ENCODE data around the gene NOX3. TPM values are rescaled to one million over a fixed set of nuclear protein-coding genes. Genes with fewer than 3 reads are reported as not detected.
A peak's percentile ranks its signal among the peaks of the same experiment; 100 is the strongest.

The NOX3 gene
- total and polyA plus RNA-seq, 5 experiments from 2014 or later, result not detected

DNA sequence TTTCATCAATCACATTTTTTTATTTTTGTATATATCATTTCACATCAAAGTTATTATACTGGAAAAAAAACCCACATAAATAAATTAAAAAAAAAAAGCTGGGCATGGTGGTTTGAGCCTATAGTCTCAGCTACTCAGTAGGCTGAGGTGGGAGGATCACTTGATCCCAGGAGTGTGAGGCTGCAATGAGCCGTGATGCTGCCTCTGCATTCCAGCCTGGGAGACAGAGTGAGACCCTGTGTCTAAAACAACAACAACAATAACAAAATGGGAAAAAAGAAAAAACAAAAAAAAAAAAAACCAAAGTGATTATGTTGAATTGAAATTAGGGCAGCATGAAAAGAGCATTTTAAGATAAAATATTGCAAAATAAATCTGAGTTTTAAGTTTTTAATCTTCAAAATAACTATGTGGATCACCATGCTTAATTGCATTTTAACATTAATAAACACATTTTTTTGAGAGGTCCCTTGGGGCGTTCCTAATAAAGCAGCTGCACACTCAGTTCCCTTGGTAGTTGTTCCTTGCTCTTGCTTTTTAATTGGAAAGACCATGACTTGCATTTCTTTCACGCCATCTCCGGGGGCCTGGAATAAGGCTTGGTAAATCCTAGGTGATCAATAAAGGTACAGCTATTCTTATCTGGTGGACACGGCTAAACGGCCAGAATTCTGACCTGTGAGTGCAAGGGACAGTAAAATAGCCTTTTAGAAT lies 15.1 kb downstream of the NOX3 start:
- Mint-ChIP-seq H3K36me3 (no peaks in the 10 kb centered on the region), H3K27ac (no peak overlapping the region), H3K4me1 (peaks cover 0 to 7% (median 0%) of the 10 kb centered on the region in 4 donors), H3K9me3 (no peaks in the 10 kb centered on the region), H3K27me3 (no peaks in the 10 kb centered on the region), H3K4me3 (no peak overlapping the region)
- no peak for DNase-seq
- POLR2A ChIA-PET, result no interaction called here
- ATAC-seq, result no peak

DNA sequence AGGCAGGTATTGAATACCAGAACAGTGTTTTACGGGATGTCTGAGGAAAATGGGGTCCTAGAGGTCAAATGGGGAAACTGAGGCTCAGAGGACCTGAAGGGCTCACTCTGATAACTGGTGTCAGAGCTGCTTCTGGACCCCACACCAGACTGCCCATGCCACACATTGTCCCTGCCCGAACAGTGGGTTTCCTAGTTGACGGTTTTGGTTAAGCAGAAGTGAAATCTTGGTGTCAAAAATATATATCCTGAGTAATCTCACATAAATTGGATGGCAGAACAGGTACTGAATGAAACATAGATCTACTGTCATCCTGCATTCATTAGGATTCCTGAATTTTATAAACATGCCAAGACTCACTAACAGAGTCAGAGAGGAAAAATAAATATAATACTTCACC lies 16.3 kb downstream of the NOX3 start:
- no peaks in the 10 kb centered on the region for H3K36me3 Mint-ChIP-seq
- POLR2A ChIA-PET, result no interaction called here
- peak overlapping the region in 1 of 10 donors; percentile 40 for H3K27ac Mint-ChIP-seq
- peaks cover 0 to 7% (median 0%) of the 10 kb centered on the region in 4 donors for H3K4me1 Mint-ChIP-seq
- H3K9me3 Mint-ChIP-seq, result no peaks in the 10 kb centered on the region
- DNase-seq, result no peak
- no peak for ATAC-seq
- no peaks in the 10 kb centered on the region for H3K27me3 Mint-ChIP-seq
- H3K4me3 Mint-ChIP-seq, result no peak overlapping the region

DNA sequence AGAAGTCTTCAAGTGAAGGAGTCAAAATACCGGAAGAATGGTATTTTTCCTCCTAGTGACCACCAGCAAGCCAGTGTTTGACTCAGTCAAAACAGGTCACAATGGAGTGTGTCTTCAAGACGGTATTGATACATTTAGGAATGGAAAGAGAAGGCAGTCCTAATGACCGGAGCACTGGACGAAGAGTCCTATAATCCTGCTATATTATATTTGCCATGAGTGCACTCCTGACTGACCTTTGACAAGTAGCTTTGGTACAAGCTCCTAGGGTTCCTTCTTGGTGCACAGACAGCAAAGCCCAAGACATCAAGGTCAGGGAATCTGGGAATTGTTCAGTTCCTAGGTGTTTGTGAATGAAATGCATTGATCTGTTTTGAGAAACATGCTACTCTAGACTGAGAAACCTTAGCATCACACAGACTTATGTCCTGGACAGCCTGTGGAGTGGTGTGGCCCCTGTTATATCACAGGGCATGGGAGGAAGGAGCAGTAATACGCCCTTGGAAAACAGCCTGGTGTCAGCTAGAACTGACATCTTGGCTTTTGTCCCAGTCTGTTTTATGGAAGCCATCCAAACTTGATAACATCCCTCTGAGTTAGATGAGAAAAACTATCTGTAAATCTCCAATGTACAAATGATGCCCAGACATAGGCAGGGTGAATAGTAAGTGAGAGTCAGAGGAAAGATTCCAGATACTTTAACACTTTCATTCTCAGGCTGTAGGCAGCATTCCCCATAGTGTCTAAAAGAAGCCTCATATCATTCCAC lies 18.5 kb downstream of the NOX3 start:
- ATAC-seq (no peak), DNase-seq (no peak)
- Mint-ChIP-seq H3K27me3 (no peaks in the 10 kb centered on the region), H3K36me3 (no peaks in the 10 kb centered on the region), H3K4me3 (no peak overlapping the region), H3K9me3 (no peaks in the 10 kb centered on the region), H3K4me1 (peaks cover 0 to 7% (median 0%) of the 10 kb centered on the region in 4 donors), H3K27ac (no peak overlapping the region)
- POLR2A ChIA-PET, result no interaction called here

DNA sequence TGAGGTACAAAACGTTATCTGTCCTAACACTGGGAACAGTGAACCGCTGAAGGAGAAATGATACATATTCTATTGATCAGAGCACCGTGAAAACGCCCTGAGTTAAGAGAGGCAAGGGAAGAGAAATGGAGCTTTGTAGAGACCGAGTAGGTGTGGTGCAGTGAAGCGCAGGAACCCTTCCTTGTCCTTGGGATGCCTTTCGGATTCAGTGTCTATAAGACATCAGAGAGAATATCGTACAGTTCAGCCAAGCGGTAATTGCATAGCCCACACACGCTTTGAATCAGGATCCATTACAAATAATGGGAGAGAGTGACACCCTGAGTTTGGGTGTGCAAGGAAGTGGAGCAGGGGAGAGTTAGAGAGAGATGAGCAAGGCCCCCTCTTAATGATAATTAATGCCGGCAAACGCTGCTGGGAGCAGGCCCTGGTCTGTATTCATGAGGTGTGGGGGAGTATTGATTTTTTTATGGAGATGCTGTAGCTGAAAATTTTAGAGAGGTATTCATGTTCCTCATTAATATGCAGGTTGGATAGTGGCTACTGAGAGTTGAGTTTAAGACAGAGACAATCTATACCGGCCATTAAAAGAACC lies 20.7 kb downstream of the NOX3 start:
- no peak overlapping the region for H3K27ac Mint-ChIP-seq
- POLR2A ChIA-PET, result no interaction called here
- no peak overlapping the region for H3K4me3 Mint-ChIP-seq
- DNase-seq (no peak), ATAC-seq (no peak)
- H3K4me1 Mint-ChIP-seq, result peaks cover 0 to 6% (median 0%) of the 10 kb centered on the region in 4 donors
- H3K27me3 Mint-ChIP-seq, result no peaks in the 10 kb centered on the region
- H3K36me3 Mint-ChIP-seq, result no peaks in the 10 kb centered on the region
- no peaks in the 10 kb centered on the region for H3K9me3 Mint-ChIP-seq

DNA sequence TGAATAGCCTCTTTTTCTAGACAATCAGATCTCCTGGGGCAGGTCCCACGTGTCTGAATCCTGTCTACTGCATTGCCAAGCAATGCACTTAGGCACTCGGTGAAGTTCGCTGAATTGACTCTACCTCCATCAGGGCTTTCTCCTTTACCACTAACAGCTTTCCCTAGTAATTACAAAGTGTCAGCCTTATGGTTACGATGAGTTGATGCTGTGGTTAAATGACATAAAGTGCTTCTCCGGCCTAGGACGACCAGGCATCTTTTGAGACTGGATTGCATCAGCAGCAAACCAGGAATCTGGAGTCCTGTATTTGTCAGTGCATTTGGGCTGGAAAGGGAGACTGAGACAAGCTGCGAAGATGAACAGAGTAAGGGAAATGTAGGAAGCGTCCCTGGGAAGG lies 21.5 kb downstream of the NOX3 start:
- H3K27me3 Mint-ChIP-seq, result no peaks in the 10 kb centered on the region
- no peak for ATAC-seq
- POLR2A ChIA-PET, result no interaction called here
- no peaks in the 10 kb centered on the region for H3K4me1 Mint-ChIP-seq
- H3K4me3 Mint-ChIP-seq, result no peak overlapping the region
- no peaks in the 10 kb centered on the region for H3K9me3 Mint-ChIP-seq
- no peak for DNase-seq
- no peaks in the 10 kb centered on the region for H3K36me3 Mint-ChIP-seq
- H3K27ac Mint-ChIP-seq, result no peak overlapping the region

DNA sequence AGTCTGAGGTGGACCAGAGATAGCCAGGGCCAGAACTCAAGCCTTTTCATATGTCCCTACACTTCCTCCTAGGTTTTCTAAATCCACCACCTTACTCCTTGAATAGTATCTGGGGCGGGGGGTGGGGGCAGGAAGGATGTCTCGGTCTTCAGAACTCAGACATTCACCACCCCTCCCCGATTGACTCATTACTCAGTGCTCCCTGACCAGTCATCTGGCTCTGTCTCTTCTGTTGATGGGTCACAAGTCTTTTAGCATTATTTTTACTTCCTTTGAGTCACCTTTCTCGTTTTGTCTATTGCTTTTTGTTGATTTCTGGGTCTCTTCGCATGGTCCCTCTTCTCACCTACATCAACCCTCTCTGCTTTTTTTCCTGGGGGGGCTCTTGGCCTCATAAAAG lies 23.3 kb downstream of the NOX3 start:
- H3K4me3 Mint-ChIP-seq, result no peak overlapping the region
- H3K4me1 Mint-ChIP-seq, result no peaks in the 10 kb centered on the region
- no peaks in the 10 kb centered on the region for H3K27me3 Mint-ChIP-seq
- no peaks in the 10 kb centered on the region for H3K36me3 Mint-ChIP-seq
- POLR2A ChIA-PET, result no interaction called here
- no peak for DNase-seq
- H3K27ac Mint-ChIP-seq, result no peak overlapping the region
- H3K9me3 Mint-ChIP-seq, result no peaks in the 10 kb centered on the region
- no peak for ATAC-seq

DNA sequence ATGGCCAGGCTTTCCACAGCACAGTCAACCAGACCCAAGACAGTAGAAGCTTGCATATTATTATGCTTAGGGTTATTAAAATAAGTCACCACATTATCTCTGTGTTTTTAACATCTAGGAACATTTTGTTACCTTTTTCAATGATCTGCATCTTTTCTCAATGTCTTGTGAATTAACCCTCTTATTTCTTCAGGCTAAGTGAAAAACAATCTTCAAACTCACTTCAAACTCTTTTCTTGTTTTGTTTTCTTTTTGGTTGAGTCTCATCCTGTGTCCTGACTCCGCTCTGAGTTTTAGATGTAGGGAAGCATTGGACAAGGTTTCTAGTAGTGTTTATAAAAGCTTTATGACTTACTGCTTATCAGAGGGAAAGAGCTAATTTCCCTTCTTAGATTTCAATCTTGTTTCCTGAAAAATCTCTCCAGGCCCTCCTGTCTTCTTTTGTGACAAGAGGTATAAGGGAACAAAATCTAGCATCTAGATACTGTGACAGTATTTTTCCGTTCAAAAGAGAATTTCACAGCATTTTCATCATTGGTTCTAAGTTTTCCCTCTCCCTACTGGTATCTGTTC lies 26.2 kb downstream of the NOX3 start:
- H3K36me3 Mint-ChIP-seq, result no peaks in the 10 kb centered on the region
- ATAC-seq, result no peak
- no peaks in the 10 kb centered on the region for H3K4me1 Mint-ChIP-seq
- POLR2A ChIA-PET, result no interaction called here
- H3K9me3 Mint-ChIP-seq, result no peaks in the 10 kb centered on the region
- no peak overlapping the region for H3K27ac Mint-ChIP-seq
- no peak for DNase-seq
- H3K27me3 Mint-ChIP-seq, result no peaks in the 10 kb centered on the region
- H3K4me3 Mint-ChIP-seq, result no peak overlapping the region

DNA sequence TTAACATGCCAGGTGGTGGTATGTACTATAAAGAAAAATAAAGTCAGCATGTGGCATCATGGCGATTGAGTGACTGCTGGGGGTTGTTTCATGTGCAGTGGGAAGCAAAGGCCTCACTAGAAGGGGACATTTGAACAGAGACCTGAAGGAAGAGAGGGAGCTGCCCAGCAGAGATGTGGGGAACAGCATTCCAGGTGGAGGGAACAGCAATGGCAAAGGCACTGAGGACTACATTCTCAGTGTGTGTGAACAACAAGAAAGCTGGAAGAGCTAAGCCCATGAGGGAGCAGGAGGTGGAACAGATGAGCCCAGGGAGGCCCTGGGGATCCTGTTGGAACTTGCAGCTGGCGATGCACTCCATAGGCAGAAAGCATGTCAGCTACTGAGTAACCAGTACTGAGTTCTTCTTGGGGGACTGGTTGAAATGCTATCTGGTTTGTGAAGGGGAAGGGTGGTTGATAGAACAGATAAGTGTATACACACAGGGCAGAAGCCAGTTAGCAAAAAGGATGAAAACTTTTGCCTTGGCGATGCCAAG lies 29.2 kb downstream of the NOX3 start:
- Mint-ChIP-seq H3K9me3 (no peaks in the 10 kb centered on the region), H3K4me1 (no peaks in the 10 kb centered on the region), H3K4me3 (no peak overlapping the region), H3K27me3 (no peaks in the 10 kb centered on the region), H3K27ac (peak overlapping the region in 1 of 10 donors; percentile 60), H3K36me3 (no peaks in the 10 kb centered on the region)
- ATAC-seq, result no peak
- no peak for DNase-seq
- POLR2A ChIA-PET, result no interaction called here

DNA sequence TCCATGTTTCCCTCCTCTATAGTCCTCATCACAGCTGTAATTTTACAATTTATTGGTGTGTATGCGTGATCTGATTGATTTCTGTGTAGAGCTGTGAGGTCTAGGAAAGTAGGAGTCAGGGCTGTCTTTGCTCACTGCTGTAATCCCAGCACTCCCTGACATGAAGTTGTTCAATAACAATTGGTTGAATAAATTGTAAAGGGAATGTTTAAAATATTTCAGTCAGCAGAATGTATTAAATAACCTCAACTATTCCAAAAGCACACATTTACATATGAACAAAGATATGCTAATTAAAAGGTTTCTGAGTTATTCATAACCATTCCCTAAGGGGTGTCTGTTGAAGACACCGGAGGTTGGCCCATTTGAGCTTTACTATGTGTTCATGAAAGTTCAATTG lies 31.5 kb downstream of the NOX3 start:
- POLR2A ChIA-PET, result no interaction called here
- Mint-ChIP-seq H3K4me3 (no peak overlapping the region), H3K36me3 (no peaks in the 10 kb centered on the region)

DNA sequence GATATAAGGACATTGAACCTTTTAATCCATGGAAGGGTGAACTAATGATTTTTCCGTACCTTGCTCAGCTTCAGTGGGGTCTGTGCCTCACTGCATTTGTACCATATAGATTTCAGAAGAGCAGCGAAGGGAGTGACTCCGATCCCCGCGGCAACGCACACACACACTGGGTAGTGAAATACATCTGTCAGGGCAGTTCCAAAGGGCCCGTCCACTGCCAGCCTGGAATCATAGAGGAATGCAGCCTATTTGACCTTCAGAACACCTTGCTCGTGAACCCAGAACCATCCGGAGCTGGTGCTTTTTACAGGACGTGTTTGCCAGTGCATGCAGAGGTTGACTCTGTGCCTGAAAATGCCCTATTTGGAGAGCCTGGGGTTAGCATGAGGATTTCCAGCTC lies 33.0 kb downstream of the NOX3 start:
- peaks cover 13 to 28% (median 25%) of the 10 kb centered on the region in 4 donors for H3K4me1 Mint-ChIP-seq
- H3K4me3 Mint-ChIP-seq, result no peak overlapping the region
- POLR2A ChIA-PET, result no interaction called here
- H3K27ac Mint-ChIP-seq, result no peak overlapping the region
- H3K9me3 Mint-ChIP-seq, result no peaks in the 10 kb centered on the region
- no peak for ATAC-seq
- H3K36me3 Mint-ChIP-seq, result no peaks in the 10 kb centered on the region
- H3K27me3 Mint-ChIP-seq, result no peaks in the 10 kb centered on the region
- no peak for DNase-seq

More for the DNA sequence above, 31.5 kb downstream of the NOX3 start:
- H3K9me3 Mint-ChIP-seq, result no peaks in the 10 kb centered on the region
- ATAC-seq (no peak), DNase-seq (no peak)
- peaks cover 3 to 13% (median 9%) of the 10 kb centered on the region in 4 donors for H3K4me1 Mint-ChIP-seq
- H3K27ac Mint-ChIP-seq, result peak overlapping the region in 1 of 10 donors; percentile 8
- no peaks in the 10 kb centered on the region for H3K27me3 Mint-ChIP-seq

DNA sequence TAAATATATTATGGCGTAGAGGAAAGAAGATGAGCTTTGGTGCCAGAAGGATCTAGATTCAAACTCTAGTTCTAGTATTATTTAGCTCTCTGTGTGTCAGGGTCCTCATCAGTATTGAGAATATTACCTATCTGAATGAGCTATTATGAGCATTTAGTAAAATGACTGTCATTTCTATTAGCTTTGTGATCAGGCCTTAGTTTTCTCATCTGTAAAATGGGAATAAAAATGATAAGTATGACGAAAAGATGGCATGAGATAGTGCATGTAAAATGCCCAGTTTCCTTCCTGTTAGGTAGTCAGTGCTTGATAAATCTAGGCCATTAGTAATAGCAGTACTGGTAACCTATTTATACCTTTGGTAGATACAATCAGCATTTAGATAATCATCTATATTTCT lies 35.1 kb downstream of the NOX3 start:
- ATAC-seq (no peak), DNase-seq (no peak)
- Mint-ChIP-seq H3K27ac (peak overlapping the region in 5 of 10 donors; percentile 7 to 65 (median 26)), H3K4me3 (no peak overlapping the region), H3K36me3 (no peaks in the 10 kb centered on the region), H3K9me3 (no peaks in the 10 kb centered on the region), H3K27me3 (no peaks in the 10 kb centered on the region), H3K4me1 (peaks cover 13 to 36% (median 34%) of the 10 kb centered on the region in 4 donors)
- POLR2A ChIA-PET, result no interaction called here

DNA sequence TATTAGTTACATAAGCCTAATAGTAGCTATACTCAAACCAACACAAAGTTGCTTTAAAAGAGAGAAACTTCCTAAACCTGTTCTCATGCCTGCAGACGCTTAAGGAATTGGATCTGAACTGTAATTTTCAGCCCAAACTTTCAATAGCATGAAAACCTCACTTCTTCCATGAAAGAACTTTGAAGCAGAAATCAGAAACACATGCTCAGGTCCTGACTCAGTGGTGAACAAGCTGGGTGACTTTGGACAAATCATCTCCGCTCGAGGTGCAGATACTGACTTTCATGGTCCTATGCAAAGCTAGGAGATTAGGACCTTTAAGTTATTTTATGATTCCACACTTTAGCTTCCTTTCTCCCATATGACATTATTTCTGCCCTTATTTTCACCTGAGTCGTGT lies 36.5 kb downstream of the NOX3 start:
- ATAC-seq (no peak), DNase-seq (no peak)
- no peaks in the 10 kb centered on the region for H3K27me3 Mint-ChIP-seq
- peak overlapping the region in 9 of 10 donors; percentile 33 to 97 (median 96) for H3K27ac Mint-ChIP-seq
- H3K36me3 Mint-ChIP-seq, result no peaks in the 10 kb centered on the region
- POLR2A ChIA-PET, result interaction anchor here (1.0 kb wide), 1 partner anchor 108 kb away, joined by 3 read pairs; no protein-coding TSS in a partner anchor
- peaks cover 13 to 36% (median 35%) of the 10 kb centered on the region in 4 donors for H3K4me1 Mint-ChIP-seq
- H3K4me3 Mint-ChIP-seq, result peak overlapping the region in 8 of 10 donors; percentile 74 to 91 (median 82)
- H3K9me3 Mint-ChIP-seq, result no peaks in the 10 kb centered on the region

Measured in naive thymus-derived CD8-positive, alpha-beta T cell (primary cell).